Measurements from ENCODE around the gene EHD2.

EHD2 gene

DNA sequence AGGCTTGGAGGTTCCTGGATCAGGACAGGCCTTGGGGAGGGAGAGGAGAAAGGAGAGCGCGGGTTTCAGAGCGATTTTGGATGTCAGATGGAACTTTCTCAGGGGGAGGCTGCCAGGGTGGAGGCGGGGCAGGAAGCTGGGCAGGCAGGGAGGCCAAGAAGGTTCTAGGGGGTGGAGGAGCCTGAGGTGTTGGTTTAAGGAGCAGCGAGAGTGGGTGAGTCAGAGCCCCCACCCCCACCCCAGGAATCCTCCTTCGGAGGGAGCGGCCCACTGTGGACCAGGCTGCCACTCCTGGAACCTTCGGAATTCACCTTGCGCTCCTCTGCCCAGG, 16.2 kb downstream of the EHD2 start:
- TF ChIP-seq, protein P1, sequence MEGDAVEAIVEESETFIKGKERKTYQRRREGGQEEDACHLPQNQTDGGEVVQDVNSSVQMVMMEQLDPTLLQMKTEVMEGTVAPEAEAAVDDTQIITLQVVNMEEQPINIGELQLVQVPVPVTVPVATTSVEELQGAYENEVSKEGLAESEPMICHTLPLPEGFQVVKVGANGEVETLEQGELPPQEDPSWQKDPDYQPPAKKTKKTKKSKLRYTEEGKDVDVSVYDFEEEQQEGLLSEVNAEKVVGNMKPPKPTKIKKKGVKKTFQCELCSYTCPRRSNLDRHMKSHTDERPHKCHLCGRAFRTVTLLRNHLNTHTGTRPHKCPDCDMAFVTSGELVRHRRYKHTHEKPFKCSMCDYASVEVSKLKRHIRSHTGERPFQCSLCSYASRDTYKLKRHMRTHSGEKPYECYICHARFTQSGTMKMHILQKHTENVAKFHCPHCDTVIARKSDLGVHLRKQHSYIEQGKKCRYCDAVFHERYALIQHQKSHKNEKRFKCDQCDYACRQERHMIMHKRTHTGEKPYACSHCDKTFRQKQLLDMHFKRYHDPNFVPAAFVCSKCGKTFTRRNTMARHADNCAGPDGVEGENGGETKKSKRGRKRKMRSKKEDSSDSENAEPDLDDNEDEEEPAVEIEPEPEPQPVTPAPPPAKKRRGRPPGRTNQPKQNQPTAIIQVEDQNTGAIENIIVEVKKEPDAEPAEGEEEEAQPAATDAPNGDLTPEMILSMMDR (IDR thresholded peaks at IDR 0.05), result no peak
- Histone ChIP-seq H3K27ac (no peak overlapping the region), H3K4me3 (ENCODE audit: low read depth in 1 of 2, low read length in 1 of 2) (no peak overlapping the region), H3K36me3 (no peaks in the 10 kb centered on the region), H3K9me3 (no peaks in the 10 kb centered on the region), H3K27me3 (peaks cover 42% of the 10 kb centered on the region), H3K4me1 (ENCODE audit: control insufficient read depth in 1 of 2, insufficient read depth in 1 of 2, low read depth in 1 of 2, low read length in 1 of 2) (no peaks in the 10 kb centered on the region)

DNA sequence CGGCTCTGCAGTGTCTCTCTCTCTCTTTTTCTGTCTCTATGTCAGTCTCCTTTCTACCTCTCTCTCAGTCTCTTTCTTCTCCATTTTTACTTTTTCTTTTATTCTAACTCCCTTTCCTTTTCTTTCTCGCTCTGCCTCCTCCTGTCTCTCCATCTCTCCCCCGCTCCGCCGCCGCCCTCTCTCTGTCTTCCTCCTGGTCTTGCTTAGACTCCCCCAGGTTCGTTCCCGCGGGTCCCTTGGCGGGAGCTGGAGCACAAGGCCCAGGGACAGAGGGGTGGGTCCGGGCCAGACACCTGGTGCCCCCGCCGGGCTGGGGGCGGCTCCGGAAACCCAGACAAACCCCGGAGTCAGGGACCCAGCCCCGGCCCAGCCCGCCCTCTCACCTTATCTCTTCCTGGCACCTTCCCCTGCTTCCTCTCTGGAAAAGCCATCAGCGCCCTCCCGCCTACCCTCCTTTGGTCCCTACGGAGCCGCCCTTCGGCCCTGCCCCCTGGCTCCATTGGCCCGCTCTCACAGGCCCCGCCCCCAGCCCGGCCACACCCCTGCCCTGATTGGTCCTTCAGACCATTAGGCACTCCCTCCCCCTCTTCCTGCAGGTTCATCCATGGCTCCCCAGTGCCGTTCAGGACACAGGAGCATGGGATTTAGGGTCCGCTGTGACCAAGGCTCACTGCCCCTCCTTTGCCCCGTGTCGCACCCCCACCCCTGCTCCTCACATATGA, 16.7 kb downstream of the EHD2 start:
- no peaks in the 10 kb centered on the region for H3K36me3 ChIP-seq
- no peak overlapping the region for H3K4me3 ChIP-seq (ENCODE audit: low read depth in 1 of 2, low read length in 1 of 2)
- no peak overlapping the region for H3K27ac ChIP-seq
- H3K4me1 ChIP-seq (ENCODE audit: control insufficient read depth in 1 of 2, insufficient read depth in 1 of 2, low read depth in 1 of 2, low read length in 1 of 2), result no peaks in the 10 kb centered on the region
- TF ChIP-seq, protein P1 (IDR thresholded peaks at IDR 0.05), result no peak
- H3K27me3 ChIP-seq, result peaks cover 42% of the 10 kb centered on the region
- H3K9me3 ChIP-seq, result no peaks in the 10 kb centered on the region

DNA sequence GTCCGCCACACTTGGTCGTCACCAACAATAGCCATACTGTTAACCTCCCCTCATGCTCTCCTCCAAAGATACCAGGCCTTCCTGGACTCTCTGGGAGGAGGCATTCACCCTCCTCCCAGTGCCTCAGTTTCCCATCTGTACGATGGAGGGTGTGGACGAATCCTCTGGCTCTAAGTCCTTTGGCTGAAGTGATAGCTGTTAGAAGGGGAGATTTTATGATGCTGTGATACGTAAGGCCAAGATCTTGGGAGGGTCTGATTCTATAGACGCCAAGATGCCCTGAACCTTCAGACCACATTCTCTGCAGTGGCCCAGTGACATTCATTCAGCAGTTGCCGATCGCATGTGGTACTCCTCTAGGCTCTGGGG, 17.3 kb downstream of the EHD2 start:
- Histone ChIP-seq H3K27ac (no peak overlapping the region), H3K36me3 (no peaks in the 10 kb centered on the region), H3K27me3 (peaks cover 42% of the 10 kb centered on the region)

DNA sequence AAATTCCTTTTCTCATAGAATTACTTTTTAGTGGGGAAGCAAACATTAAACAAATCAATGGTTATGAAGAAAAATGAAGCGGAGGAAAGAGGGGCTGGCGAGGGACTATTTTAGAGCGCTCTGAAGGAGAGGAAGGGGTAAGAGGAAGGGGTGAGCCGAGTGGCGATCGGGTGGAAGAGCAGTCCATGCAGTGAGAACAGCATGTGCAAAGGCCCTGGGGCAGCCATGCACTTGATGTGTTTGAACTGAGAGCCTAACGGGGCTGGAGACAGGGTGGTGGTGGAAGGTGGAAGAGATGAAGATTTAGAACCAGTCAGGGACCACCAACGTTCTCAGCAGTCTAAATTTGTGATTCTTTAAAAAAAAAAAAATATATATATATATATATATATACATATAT, 17.7 kb downstream of the EHD2 start:
- no peaks in the 10 kb centered on the region for H3K4me1 ChIP-seq (ENCODE audit: control insufficient read depth in 1 of 2, insufficient read depth in 1 of 2, low read depth in 1 of 2, low read length in 1 of 2)
- peaks cover 42% of the 10 kb centered on the region for H3K27me3 ChIP-seq
- TF ChIP-seq, protein P1 (IDR thresholded peaks at IDR 0.05), result no peak
- no peak overlapping the region for H3K4me3 ChIP-seq (ENCODE audit: low read depth in 1 of 2, low read length in 1 of 2)
- H3K9me3 ChIP-seq, result no peaks in the 10 kb centered on the region
- H3K27ac ChIP-seq, result no peak overlapping the region
- no peaks in the 10 kb centered on the region for H3K36me3 ChIP-seq

More for the DNA sequence above, 17.3 kb downstream of the EHD2 start:
- TF ChIP-seq, protein P1 (IDR thresholded peaks at IDR 0.05), result no peak
- Histone ChIP-seq H3K4me3 (ENCODE audit: low read depth in 1 of 2, low read length in 1 of 2) (no peak overlapping the region), H3K9me3 (no peaks in the 10 kb centered on the region), H3K4me1 (ENCODE audit: control insufficient read depth in 1 of 2, insufficient read depth in 1 of 2, low read depth in 1 of 2, low read length in 1 of 2) (no peaks in the 10 kb centered on the region)

DNA sequence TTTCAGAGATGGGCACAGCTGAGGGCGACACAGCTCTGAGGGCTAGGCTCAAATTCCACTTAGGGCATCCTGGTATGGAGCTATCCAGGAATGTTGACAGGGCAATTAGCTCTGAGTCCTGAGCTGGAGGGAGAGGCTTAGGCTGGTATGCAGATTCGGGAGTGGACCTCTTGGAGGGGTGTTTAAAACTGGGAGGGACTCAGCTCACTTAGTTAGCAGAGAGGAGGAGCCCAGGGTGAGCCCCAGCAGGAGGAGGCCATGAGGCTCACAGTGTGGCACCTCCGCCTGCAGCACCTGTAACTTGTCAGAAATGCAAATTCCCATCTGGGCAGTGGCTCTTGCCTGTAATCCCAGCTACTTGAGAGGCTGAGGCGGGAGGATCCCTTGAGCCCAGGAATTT, 21.9 kb downstream of the EHD2 start:
- Histone ChIP-seq H3K27me3 (peaks cover 9% of the 10 kb centered on the region), H3K9me3 (no peaks in the 10 kb centered on the region), H3K36me3 (no peaks in the 10 kb centered on the region), H3K27ac (no peak overlapping the region), H3K4me3 (ENCODE audit: low read depth in 1 of 2, low read length in 1 of 2) (no peak overlapping the region), H3K4me1 (ENCODE audit: control insufficient read depth in 1 of 2, insufficient read depth in 1 of 2, low read depth in 1 of 2, low read length in 1 of 2) (no peaks in the 10 kb centered on the region)
- TF ChIP-seq, protein P1 (IDR thresholded peaks at IDR 0.05), result no peak
